Tibial artery (tissue), 4 donors: ENCODE results near the gene PPM1B.

Source experiments
- DNase-seq, 2 donors: peaks; one replicate each; pipeline ENCODE4 v3.0.0-alpha.2; 2019
- H3K27ac ChIP-seq, 2 donors: fragments of 200-600 bp; sonication (generic) in 1 of 2; 1 replicate in 1 of 2; 2 replicates in 1 of 2; pipeline ENCODE4 v1.5.1; 2018 to 2019; ENCODE audit warnings: mild to moderate bottlenecking in 1 of 2
- H3K27me3 ChIP-seq, 2 donors: fragments of 200-600 bp; sonication (generic) in 1 of 2; one replicate each; pipeline versions ENCODE4 v1.5.1 to v1.6.0; 2016 to 2019
- H3K36me3 ChIP-seq, 3 donors: fragments of 200-600 bp; sonication (generic) in 2 of 3; one replicate each; pipeline ENCODE4 v1.5.1; 2016 to 2019; ENCODE audit warnings: mild to moderate bottlenecking in 2 of 3
- H3K4me1 ChIP-seq, 4 donors: fragments of 200-600 bp; sonication (generic) in 2 of 4; 1 replicate in 3 of 4; 2 replicates in 1 of 4; pipeline ENCODE4 v1.5.1; 2016 to 2019
- H3K4me3 ChIP-seq, 2 donors: fragments of 200-600 bp; sonication (generic) in 1 of 2; 1 replicate in 1 of 2; 2 replicates in 1 of 2; pipeline ENCODE4 v1.5.1; 2018 to 2019; ENCODE audit warnings: mild to moderate bottlenecking in 2 of 2
- H3K9me3 ChIP-seq, 3 donors: fragments of 200-600 bp; sonication (generic) in 1 of 3; one replicate each; pipeline ENCODE4 v1.5.1; 2016 to 2019
- CTCF ChIP-seq, 2 experiments: fragments of 200-600 bp in 1 of 2; fragments of 450-650 bp in 1 of 2; IDR thresholded peaks; one replicate each; pipeline ENCODE4 v1.5.1; 2017 to 2019; ENCODE audit warnings: antibody characterized with exemption in 2 of 2, mild to moderate bottlenecking in 1 of 2, moderate library complexity in 1 of 2
- intact Hi-C: fragments of 100-400 bp; cut with DNase I; formaldehyde crosslinking; loops from one replicate; pipeline ENCODE4 v1.15.0; 2023; ENCODE audit warnings: low total_unique reads

The PPM1B gene

GRCh38 chr2:44215827-44216226, 47.2 kb downstream of the PPM1B start:
- Histone ChIP-seq H3K36me3 (peaks cover 12 to 37% (median 24%) of the 10 kb centered on the region in 3 donors), H3K9me3 (no peaks in the 10 kb centered on the region), H3K4me3 (no peak overlapping the region), H3K27me3 (no peaks in the 10 kb centered on the region), H3K4me1 (no peaks in the 10 kb centered on the region), H3K27ac (no peak overlapping the region)
- TF ChIP-seq CTCF (IDR thresholded peaks at IDR 0.05), result no peak
- intact Hi-C loops, result no loop called here
- no peak for DNase-seq

GRCh38 chr2:44218771-44219170, 50.1 kb downstream of the PPM1B start:
- intact Hi-C loops, result no loop called here
- Histone ChIP-seq H3K9me3 (no peaks in the 10 kb centered on the region), H3K4me3 (no peak overlapping the region), H3K36me3 (peaks cover 9 to 46% (median 29%) of the 10 kb centered on the region in 3 donors), H3K27ac (no peak overlapping the region), H3K4me1 (no peaks in the 10 kb centered on the region), H3K27me3 (no peaks in the 10 kb centered on the region)
- DNase-seq, result no peak
- TF ChIP-seq CTCF (IDR thresholded peaks at IDR 0.05), result no peak

- Histone ChIP-seq H3K27ac (no peak overlapping the region), H3K36me3 (peaks cover 0 to 34% (median 22%) of the 10 kb centered on the region in 3 donors), H3K4me1 (no peaks in the 10 kb centered on the region), H3K9me3 (no peaks in the 10 kb centered on the region), H3K27me3 (no peaks in the 10 kb centered on the region), H3K4me3 (no peak overlapping the region)
- TF ChIP-seq CTCF (IDR thresholded peaks at IDR 0.05), result no peak
- DNase-seq, result no peak
- intact Hi-C loops, result no loop called here
Measured at GRCh38 chr2:44226753-44227152, 58.1 kb downstream of the PPM1B start.

GRCh38 chr2:44230378-44230777, 61.7 kb downstream of the PPM1B start:
- TF ChIP-seq CTCF (IDR thresholded peaks at IDR 0.05), result no peak
- no peaks in the 10 kb centered on the region for H3K9me3 ChIP-seq
- no peak for DNase-seq
- no peak overlapping the region for H3K27ac ChIP-seq
- peaks cover 0 to 15% (median 6%) of the 10 kb centered on the region in 3 donors for H3K36me3 ChIP-seq
- intact Hi-C loops, result loop anchor here (10.0 kb wide), 1 partner anchor 56 kb away; no protein-coding TSS in a partner anchor
- peaks cover 0 to 11% (median 5%) of the 10 kb centered on the region in 4 donors for H3K4me1 ChIP-seq
- no peak overlapping the region for H3K4me3 ChIP-seq
- no peaks in the 10 kb centered on the region for H3K27me3 ChIP-seq

GRCh38 chr2:44233450-44234128, 64.9 kb downstream of the PPM1B start:
- Histone ChIP-seq H3K4me1 (peaks cover 0 to 17% (median 5%) of the 10 kb centered on the region in 4 donors), H3K36me3 (no peaks in the 10 kb centered on the region), H3K4me3 (no peak overlapping the region), H3K27me3 (no peaks in the 10 kb centered on the region), H3K9me3 (no peaks in the 10 kb centered on the region), H3K27ac (no peak overlapping the region)
- DNase-seq, result no peak
- no peak for TF ChIP-seq CTCF (IDR thresholded peaks at IDR 0.05)
- intact Hi-C loops, result loop anchor here (10.0 kb wide), 1 partner anchor 59 kb away; no protein-coding TSS in a partner anchor
